Gastrocnemius medialis (tissue), 4 donors: ENCODE measurements around the gene PKNOX2. TPM values are rescaled to one million over a fixed set of nuclear protein-coding genes. Genes with fewer than 3 reads are reported as not detected.

Source experiments
- ATAC-seq, 2 donors: fragments of 150-250 bp; one replicate each; pipeline ENCODE4 v1.9.1; 2016
- DNase-seq, 2 donors: peaks; one replicate each; pipeline ENCODE4 v3.0.0-alpha.2; 2019
- H3K27ac ChIP-seq, 4 donors: fragments of 200-600 bp; sonication (generic); 1 replicate in 1 of 4; 2 replicates in 3 of 4; pipeline ENCODE4 v1.5.1; 2016 to 2018; ENCODE audit warnings: mild to moderate bottlenecking in 2 of 4, moderate library complexity in 1 of 4
- H3K27me3 ChIP-seq, 3 donors: fragments of 200-600 bp; sonication (generic) in 2 of 3; 1 replicate in 1 of 3; 2 replicates in 2 of 3; pipeline versions ENCODE4 v1.5.1 to v1.6.0; 2016 to 2019; ENCODE audit warnings: mild to moderate bottlenecking in 1 of 3, moderate library complexity in 1 of 3
- H3K36me3 ChIP-seq, 2 donors: fragments of 200-600 bp; sonication (generic) in 1 of 2; one replicate each; pipeline ENCODE4 v1.5.1; 2017 to 2018
- H3K4me1 ChIP-seq, 2 donors: fragments of 200-600 bp; sonication (generic) in 1 of 2; one replicate each; pipeline ENCODE4 v1.5.1; 2016 to 2017; ENCODE audit warnings: mild to moderate bottlenecking in 2 of 2
- H3K4me3 ChIP-seq, 4 donors: fragments of 200-600 bp; sonication (generic) in 3 of 4; 1 replicate in 1 of 4; 2 replicates in 3 of 4; pipeline ENCODE4 v1.5.1; 2016 to 2019; ENCODE audit warnings: mild to moderate bottlenecking in 2 of 4
- H3K9me3 ChIP-seq, 3 donors: fragments of 200-600 bp; sonication (generic) in 2 of 3; 1 replicate in 1 of 3; 2 replicates in 2 of 3; pipeline ENCODE4 v1.5.1; 2016 to 2019
- POLR2A ChIP-seq, 2 donors: fragments of 450-650 bp; IDR thresholded peaks; one replicate each; pipeline ENCODE4 v1.6.1; 2017; ENCODE audit warnings: antibody characterized with exemption in 2 of 2, mild to moderate bottlenecking in 2 of 2, moderate library complexity in 2 of 2
- in situ Hi-C, 4 donors: fragments of 200-750 bp; cut with MboI; loops; one replicate each; pipeline versions ENCODE4 v1.15.0 to v1.8.0; 2017; ENCODE audit warnings: low sequenced_read_pairs in 4 of 4
- intact Hi-C: fragments of 100-400 bp; cut with DNase I; formaldehyde crosslinking; loops from one replicate; pipeline ENCODE4 v1.15.1; 2023; ENCODE audit warnings: low total_unique reads
- total RNA-seq, 4 donors: library from RNA; depleted of rRNA; stranded (reverse); fragments of >200 nt; gene quantifications; one replicate each; pipeline versions ENCODE4 v1.1.0 to v1.2.3, GENCODE V29; 2016
- TF ChIP-seq, protein P1 (sequence below), 5 experiments: fragments of 450-650 bp in 3 of 5; fragments of 200-600 bp in 2 of 5; sonication (generic) in 2 of 5; IDR thresholded peaks in 4 of 5; conservative IDR thresholded peaks in 1 of 5; 1 replicate in 4 of 5; 2 replicates in 1 of 5; pipeline ENCODE4 v1.5.1; 2016 to 2019; ENCODE audit warnings: antibody characterized with exemption in 5 of 5, mild to moderate bottlenecking in 3 of 5, moderate library complexity in 3 of 5

PKNOX2 gene
- total RNA-seq, 4 donors from 2014 or later = 3.7 to 11.7 (median 6.0) TPM

DNA sequence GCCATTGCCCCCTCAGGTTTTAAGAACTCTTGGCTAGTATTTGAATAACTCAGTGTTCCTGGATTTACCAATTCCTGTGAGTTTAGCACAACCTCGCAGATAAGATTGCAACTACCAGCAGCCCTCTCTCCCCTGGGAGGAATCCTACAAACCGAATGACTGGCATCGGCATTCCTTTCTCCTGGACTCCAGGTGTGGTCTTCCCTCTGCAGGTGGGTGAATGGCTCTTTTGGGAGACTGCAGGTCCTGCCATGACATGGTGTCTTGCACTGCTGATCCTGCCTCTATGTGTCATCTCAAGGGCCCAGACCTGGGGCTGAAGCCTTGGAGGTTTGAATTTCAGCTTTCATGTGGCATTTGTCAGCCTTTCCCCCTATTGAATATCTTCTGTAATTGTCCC lies 105.6 kb downstream of the PKNOX2 start:
- Histone ChIP-seq H3K27ac (no peak overlapping the region), H3K36me3 (no peaks in the 10 kb centered on the region), H3K4me1 (no peaks in the 10 kb centered on the region), H3K27me3 (no peaks in the 10 kb centered on the region), H3K4me3 (no peak overlapping the region), H3K9me3 (no peaks in the 10 kb centered on the region)
- TF ChIP-seq, protein P1, sequence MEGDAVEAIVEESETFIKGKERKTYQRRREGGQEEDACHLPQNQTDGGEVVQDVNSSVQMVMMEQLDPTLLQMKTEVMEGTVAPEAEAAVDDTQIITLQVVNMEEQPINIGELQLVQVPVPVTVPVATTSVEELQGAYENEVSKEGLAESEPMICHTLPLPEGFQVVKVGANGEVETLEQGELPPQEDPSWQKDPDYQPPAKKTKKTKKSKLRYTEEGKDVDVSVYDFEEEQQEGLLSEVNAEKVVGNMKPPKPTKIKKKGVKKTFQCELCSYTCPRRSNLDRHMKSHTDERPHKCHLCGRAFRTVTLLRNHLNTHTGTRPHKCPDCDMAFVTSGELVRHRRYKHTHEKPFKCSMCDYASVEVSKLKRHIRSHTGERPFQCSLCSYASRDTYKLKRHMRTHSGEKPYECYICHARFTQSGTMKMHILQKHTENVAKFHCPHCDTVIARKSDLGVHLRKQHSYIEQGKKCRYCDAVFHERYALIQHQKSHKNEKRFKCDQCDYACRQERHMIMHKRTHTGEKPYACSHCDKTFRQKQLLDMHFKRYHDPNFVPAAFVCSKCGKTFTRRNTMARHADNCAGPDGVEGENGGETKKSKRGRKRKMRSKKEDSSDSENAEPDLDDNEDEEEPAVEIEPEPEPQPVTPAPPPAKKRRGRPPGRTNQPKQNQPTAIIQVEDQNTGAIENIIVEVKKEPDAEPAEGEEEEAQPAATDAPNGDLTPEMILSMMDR (IDR thresholded peaks at IDR 0.05 in 4 of 5, conservative IDR thresholded peaks at IDR 0.05 in 1 of 5) = no peak
- no peak for TF ChIP-seq POLR2A (IDR thresholded peaks at IDR 0.05)
- DNase-seq (no peak), ATAC-seq (no peak)
- intact Hi-C loops = no loop called here
- in situ Hi-C loops = no loop called here

DNA sequence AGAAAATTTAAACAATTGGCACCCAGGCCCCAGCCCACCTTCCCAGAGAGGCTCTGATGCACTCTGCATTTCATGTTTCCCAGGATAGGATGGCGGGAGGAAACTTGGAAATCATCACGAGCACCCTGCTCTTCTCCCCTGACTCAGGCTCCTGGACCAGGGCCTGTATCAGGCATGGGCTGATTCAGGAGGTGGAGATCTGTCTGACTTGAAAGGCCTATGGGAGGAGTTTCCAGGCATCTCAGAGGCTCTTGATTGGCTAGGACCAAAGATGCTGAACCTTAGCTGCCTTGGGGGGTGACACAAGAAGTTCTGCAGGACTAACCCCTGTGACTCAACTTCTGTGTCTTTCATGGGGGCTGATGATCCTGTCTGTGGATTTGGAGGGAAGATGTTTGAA lies 106.2 kb downstream of the PKNOX2 start:
- Histone ChIP-seq H3K27ac (no peak overlapping the region), H3K36me3 (no peaks in the 10 kb centered on the region), H3K4me3 (no peak overlapping the region), H3K4me1 (no peaks in the 10 kb centered on the region), H3K27me3 (no peaks in the 10 kb centered on the region), H3K9me3 (no peaks in the 10 kb centered on the region)
- intact Hi-C loops (no loop called here), in situ Hi-C loops (no loop called here)
- no peak for TF ChIP-seq POLR2A (IDR thresholded peaks at IDR 0.05)
- TF ChIP-seq, protein P1 (IDR thresholded peaks at IDR 0.05 in 4 of 5, conservative IDR thresholded peaks at IDR 0.05 in 1 of 5) = no peak
- no peak for DNase-seq
- no peak for ATAC-seq

DNA sequence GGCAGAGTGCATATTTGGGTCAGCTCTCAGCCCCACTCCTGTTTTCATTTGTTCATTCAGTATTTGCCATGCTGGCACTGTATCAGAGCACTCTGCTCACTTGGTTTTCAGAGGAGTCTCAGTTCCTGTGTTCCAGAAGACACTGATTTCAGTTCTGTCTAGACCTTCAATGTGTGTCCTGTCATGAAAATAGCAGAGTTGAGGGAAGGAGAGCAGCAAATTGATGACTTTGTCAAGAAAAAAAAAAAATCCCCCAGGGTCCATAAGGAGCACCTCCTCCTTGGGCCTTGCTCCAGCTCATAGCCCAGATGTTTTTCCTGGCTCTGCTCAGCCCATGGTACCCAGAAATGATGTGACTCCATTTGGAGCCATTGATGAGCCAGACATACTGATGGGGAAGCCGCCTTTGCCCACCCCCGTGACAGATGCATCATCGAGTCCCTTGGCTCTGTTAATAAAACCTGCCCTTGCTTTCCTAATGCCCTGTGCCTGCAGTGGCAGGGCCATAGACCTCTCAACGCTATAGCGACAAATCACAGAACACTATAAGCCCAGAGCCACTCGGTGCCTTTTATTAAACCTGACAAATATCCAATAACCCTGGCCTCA lies 107.0 kb downstream of the PKNOX2 start:
- Histone ChIP-seq H3K27me3 (no peaks in the 10 kb centered on the region), H3K36me3 (no peaks in the 10 kb centered on the region), H3K4me1 (no peaks in the 10 kb centered on the region), H3K9me3 (no peaks in the 10 kb centered on the region), H3K4me3 (no peak overlapping the region), H3K27ac (no peak overlapping the region)
- intact Hi-C loops = no loop called here
- DNase-seq = no peak
- ATAC-seq = no peak
- in situ Hi-C loops = no loop called here
- no peak for TF ChIP-seq POLR2A (IDR thresholded peaks at IDR 0.05)
- TF ChIP-seq, protein P1 (IDR thresholded peaks at IDR 0.05 in 4 of 5, conservative IDR thresholded peaks at IDR 0.05 in 1 of 5) = no peak

DNA sequence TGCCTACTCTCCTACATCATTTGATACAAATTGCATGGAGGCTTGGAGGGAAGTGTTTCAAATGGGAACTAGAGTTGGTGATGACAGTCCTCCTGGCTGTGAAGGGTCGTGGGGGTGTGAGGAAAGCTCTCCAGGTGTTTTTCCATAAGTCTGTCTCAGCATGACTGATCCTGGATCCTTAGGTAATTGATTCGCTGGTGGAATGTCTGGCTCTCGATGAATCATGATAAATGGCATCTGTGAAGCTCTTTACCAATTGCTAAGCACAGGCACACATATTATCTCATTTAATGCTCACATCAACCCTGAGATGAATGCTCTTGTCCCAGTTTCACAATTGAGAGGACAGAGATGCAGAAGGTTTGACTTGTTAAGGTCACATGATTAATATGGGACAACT lies 107.5 kb downstream of the PKNOX2 start:
- Histone ChIP-seq H3K27me3 (no peaks in the 10 kb centered on the region), H3K36me3 (no peaks in the 10 kb centered on the region), H3K9me3 (no peaks in the 10 kb centered on the region), H3K27ac (no peak overlapping the region), H3K4me3 (no peak overlapping the region), H3K4me1 (no peaks in the 10 kb centered on the region)
- in situ Hi-C loops (no loop called here), intact Hi-C loops (no loop called here)
- TF ChIP-seq, protein P1 (IDR thresholded peaks at IDR 0.05 in 4 of 5, conservative IDR thresholded peaks at IDR 0.05 in 1 of 5) = no peak
- no peak for TF ChIP-seq POLR2A (IDR thresholded peaks at IDR 0.05)
- DNase-seq (no peak), ATAC-seq (no peak)

DNA sequence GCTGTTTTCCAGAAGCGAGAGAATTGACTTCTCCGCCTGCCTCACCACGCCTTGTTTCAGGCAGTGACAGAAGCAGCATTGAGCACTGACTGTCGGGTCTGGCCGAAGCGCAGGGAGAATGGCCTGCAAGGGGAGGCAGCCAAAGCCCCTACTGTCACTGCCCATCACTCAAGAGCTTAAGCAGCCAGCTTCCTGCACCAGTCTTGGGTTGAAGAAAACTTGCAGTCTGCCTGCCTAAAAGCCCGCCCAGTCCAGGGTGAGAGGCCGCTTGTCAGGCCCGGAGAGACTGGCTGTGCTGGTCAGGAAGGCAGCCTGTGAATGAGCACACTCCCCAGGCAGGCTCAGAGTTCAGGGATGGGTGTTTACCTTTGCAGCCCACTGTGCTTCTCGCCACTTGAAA lies 108.3 kb downstream of the PKNOX2 start:
- H3K36me3 ChIP-seq = no peaks in the 10 kb centered on the region
- DNase-seq (no peak), ATAC-seq (no peak)
- intact Hi-C loops = no loop called here
- TF ChIP-seq, protein P1 (IDR thresholded peaks at IDR 0.05 in 4 of 5, conservative IDR thresholded peaks at IDR 0.05 in 1 of 5) = no peak
- no peak for TF ChIP-seq POLR2A (IDR thresholded peaks at IDR 0.05)
- in situ Hi-C loops = no loop called here
- no peaks in the 10 kb centered on the region for H3K27me3 ChIP-seq
- H3K9me3 ChIP-seq = no peaks in the 10 kb centered on the region
- H3K27ac ChIP-seq = no peak overlapping the region
- H3K4me3 ChIP-seq = no peak overlapping the region
- H3K4me1 ChIP-seq = no peaks in the 10 kb centered on the region
